HG03432 (cell line): ENCODE data around the gene KLHL24.
"Not testable (repeated sequence)": the region's sequence is repeated elsewhere in the genome, so short reads cannot be mapped to it uniquely, and the experiment has no call there.

ENCODE experiments used
- ATAC-seq: cut with Tn5 transposase; IDR thresholded peaks from one replicate; pipeline ENCODE4 v1.9.1; 2021; ENCODE audit warnings: mild to moderate bottlenecking, moderate library complexity; ENCODE audit not compliant: unreplicated experiment

Gene KLHL24

GRCh38 chr3:183635431-183636220 is at the start of gene KLHL24:
TSS of gene KLHL24 (plus strand) at chr3:183635623. CDS start at chr3:183650357, 14,734 bp downstream.
- ATAC-seq = peak; percentile 86

DNA sequence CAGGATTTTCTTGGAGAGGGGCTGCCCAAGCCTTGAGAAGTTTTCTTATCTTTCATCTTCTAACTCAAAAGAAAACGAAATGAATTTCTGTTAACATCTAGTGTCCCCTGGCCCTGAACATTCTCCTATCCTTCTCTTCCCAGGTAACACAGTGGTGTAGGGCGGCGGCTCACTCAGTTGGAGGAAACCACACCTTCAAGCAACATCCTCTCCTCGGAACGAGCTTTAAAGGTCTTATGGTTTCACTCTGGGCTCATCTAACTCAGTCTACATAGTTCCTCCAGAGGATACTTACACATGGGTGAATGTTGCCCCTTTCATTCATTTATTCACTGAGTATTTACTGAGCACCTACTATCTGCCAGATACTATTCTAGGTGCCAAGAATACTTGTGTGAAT is 48.9 kb upstream of the KLHL24 start:
- ATAC-seq = no peak

GRCh38 chr3:183587336-183587735 is 48.1 kb upstream of the KLHL24 start:
- ATAC-seq = no peak

GRCh38 chr3:183590442-183590841 is 45.0 kb upstream of the KLHL24 start:
- ATAC-seq = no peak

DNA sequence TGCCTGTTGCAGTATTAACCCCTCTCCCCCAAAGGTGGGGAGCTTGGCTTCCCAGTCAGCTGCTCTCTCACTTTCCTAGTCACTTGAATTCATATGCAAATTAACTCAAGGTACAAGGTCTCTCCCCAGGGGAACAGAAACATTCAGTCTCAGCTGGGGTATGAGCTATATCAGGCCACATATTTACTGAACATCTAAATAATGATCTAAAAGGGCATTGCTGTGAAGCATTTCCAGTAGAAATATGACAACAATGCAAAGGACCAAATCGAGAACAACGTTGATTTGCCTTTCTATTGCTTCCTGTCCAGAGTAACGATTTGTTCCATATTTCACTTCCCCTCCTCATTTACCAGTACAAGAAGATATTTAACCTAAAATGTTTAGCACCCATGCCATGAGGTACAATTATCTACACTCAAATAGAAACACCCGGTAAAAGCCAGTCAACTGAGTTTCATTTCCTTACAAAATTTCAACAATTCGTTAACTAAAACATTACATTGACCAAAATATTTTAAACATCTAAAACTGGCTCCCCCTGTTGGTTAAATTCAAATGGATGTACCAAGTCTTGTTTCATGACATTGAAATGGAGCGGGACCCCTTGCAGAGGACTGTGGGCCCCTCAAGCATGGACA is 43.4 kb upstream of the KLHL24 start:
- peak; percentile 94 for ATAC-seq

GRCh38 chr3:183592821-183593220 is 42.6 kb upstream of the KLHL24 start:
- no peak for ATAC-seq

DNA sequence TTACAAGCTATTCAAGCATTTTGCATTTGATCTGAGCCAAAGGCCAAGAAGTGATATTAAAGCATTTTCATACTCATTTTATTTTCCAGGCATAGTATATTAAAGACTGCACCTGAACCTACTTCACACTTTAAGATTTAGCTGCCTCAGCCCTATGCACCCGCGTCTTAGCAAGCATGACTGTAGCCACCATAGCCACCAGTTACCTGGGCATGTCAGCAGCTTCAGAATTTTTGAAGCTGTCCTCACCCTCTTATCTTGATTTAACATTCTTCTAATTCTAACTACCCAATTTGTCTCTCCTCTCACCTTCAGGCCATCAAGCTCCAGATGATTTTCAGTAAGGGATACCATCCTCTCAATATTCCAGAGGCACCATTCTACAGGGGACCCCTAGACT is 40.8 kb upstream of the KLHL24 start:
- no peak for ATAC-seq

- ATAC-seq = no peak
Measured at GRCh38 chr3:183597959-183598358, 37.5 kb upstream of the KLHL24 start.

DNA sequence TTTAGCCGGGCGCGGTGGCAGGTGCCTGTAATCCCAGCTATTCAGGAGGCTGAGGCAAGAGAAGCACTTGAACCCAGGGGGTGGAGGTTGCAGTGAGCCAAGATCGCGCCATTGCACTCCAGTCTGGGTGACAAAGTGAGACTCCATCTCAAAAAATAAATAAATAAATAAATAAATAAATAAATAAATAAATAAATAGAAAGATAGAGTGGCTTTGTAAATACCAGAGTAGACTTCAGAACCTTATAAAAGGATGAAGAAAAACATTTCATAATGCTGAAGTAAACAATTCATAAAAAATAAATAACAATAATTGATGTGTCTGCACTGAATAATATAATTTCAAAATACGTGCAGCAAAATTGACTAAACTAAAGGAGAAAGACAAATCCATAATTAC is 24.1 kb upstream of the KLHL24 start:
- not testable (repeated sequence) for ATAC-seq

- ATAC-seq = no peak
Measured at GRCh38 chr3:183613366-183614285, 21.8 kb upstream of the KLHL24 start.

DNA sequence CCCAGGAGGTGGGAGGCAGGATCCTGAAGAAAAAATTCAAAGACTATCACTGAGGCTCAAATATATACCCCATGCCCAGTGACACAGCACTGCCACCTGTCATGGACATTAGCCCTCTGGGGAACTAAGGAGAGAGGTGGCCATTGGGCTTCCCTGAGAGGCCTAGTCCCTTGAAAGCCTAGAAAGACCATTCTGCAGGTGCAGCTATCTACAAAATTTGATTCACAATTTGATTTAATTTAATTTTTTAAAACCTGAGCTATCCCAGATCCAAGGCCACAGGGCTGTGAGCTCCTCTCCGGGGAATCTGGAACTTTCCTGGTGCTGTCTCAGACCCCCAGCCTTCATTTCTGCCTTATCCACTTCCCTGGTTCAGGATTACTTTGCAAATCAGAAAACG is 16.9 kb upstream of the KLHL24 start:
- no peak for ATAC-seq

- ATAC-seq = no peak
Measured at GRCh38 chr3:183619010-183619409, 16.4 kb upstream of the KLHL24 start.

- no peak for ATAC-seq
Measured at GRCh38 chr3:183619624-183620251, 15.7 kb upstream of the KLHL24 start.

GRCh38 chr3:183620252-183620628 is 15.2 kb upstream of the KLHL24 start:
- ATAC-seq = no peak

- ATAC-seq = not testable (repeated sequence)
Measured at GRCh38 chr3:183622473-183622872, 12.9 kb upstream of the KLHL24 start.

DNA sequence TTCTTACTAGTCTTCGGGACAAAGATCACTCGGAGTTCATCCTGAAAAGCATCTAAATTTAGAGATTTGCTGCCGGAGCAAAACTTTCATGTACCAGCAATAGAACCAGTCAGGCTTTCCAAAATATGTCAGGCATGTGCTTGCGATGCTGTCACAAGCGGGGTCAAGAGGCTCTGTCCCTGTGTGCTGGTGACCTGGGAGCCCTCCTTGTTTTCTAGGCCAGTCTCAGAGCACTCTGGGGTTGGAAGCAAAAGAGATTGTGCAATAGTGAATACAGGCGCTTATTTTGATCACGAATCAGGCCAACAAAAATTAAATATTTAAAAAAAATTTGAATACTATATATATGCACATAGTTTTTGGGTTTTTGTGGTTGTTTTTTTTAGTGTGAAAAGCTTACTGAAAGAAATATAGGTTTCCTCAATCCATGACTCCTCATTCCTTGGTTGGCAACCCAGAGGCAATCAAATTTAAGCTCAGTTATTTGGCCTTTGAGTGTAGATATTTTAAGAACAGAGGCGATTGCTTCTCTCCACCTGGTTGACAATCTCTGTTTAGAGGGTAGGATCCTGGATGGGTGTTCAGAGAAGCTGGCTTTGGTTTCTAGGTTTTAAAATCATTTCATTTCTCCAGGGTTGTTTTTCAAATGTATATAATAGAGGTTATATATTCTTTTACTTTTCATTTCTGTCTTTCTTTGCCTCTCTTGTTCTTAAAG is 8.4 kb upstream of the KLHL24 start:
- ATAC-seq = no peak

DNA sequence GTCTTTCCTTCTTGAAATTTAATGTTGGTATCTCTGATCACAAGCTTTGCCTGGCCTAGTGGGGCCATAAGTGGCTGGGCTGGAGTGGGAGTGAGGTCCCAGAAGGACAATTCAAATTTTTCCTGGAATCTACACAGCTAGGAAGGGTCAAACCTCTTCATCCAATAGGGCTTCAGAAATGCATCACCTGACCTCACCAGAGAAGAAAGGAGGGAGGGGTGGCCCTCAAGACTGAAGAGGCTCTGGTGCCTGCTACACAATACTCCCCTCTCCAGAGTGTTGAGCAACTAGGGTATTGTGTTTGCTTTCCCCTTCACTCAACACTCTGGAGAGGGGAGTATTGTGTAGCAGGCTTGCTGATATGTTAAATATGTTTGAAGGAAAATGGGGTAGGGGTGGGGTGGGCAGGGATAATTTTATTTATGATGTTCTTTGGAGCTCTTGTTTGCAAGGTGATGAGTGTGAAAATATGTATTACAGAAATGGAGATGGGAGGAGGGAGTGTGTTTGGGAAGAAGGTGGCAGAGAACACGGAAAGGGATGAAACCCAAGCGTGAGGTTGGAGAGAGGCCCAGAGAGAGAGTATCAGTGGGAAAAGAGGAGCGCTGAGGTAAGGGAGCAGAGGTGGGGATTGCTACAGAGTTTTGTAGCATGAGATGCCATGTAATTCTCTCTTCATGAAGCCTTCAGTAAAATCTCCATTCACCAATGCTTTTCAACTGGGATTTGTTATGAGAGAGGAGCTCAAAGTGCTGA is 5.7 kb upstream of the KLHL24 start:
- no peak for ATAC-seq

- ATAC-seq = no peak
Measured at GRCh38 chr3:183631715-183632114, 3.7 kb upstream of the KLHL24 start.

DNA sequence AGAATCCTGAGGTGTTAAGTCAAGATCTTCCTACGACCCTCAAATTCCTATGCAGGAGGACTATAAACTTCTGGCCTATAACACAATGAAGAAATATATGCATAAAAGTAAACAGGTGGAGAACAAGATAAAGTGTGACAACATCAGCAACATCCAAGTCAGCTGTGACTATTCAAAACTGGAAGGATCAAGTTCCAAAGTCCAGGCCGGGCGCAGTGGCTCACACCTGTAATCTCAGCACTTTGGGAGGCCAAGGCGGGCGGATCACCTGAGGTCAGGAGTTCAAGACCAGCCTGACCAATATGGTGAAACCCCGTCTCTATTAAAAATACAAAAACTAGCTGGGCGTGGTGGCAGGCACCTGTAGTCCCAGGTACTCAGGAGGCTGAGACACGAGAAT is 2.7 kb upstream of the KLHL24 start:
- ATAC-seq = not testable (repeated sequence)

DNA sequence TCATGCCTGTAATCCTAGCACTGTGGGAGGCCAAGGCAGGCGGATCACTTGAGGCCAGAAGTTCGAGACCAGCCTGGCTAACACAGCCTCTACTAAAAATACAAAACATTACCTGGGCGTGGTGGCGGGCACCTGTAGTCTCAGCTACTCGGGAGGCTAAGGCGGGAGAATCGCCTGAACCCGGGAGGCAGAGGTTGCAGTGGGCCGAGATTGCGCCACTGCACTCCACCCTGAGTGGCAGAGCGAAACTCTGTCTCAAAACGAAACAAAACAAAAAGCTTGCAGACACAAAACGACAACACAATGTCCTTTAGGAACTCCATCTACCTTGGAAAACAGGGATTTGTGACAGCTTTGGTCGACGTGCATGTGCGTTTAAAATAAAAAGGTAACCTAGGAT is 716 bp upstream of the KLHL24 start:
- ATAC-seq = no peak
